OCI-LY1 (cell line): ENCODE measurements around the gene SOSTDC1.

ENCODE experiments used
- H2AFZ ChIP-seq: fragments of 200-600 bp; sonication (generic), shearing (Covaris generic); 2 replicates; pipeline ENCODE4 v1.6.0; 2014; ENCODE audit warnings: antibody characterized with exemption, mild to moderate bottlenecking, low read length
- H3F3A ChIP-seq: fragments of 200-600 bp; sonication (generic), shearing (Covaris generic); 2 replicates; pipeline ENCODE4 v1.6.0; 2014; ENCODE audit warnings: mild to moderate bottlenecking, antibody characterized with exemption, low read length, moderate library complexity; ENCODE audit not compliant: insufficient read depth
- H3K27ac ChIP-seq: fragments of 200-600 bp; sonication (generic); 2 replicates; pipeline ENCODE4 v1.5.1; 2014; ENCODE audit warnings: low read length, mixed run types, mild to moderate bottlenecking, low read depth; ENCODE audit not compliant: poor library complexity, severe bottlenecking
- H3K27me3 ChIP-seq: fragments of 200-600 bp; sonication (generic); 2 replicates; pipeline ENCODE4 v1.6.0; 2014; ENCODE audit warnings: antibody characterized with exemption, mild to moderate bottlenecking, low read length, moderate library complexity; ENCODE audit not compliant: insufficient read depth
- H3K36me3 ChIP-seq: fragments of 200-600 bp; sonication (generic); 2 replicates; pipeline ENCODE4 v1.6.1; 2014; ENCODE audit warnings: mild to moderate bottlenecking, antibody characterized with exemption, low read length, moderate library complexity, mixed read lengths; ENCODE audit not compliant: insufficient read depth
- H3K4me1 ChIP-seq: fragments of 200-600 bp; sonication (generic); 2 replicates; pipeline ENCODE4 v1.5.1; 2014; ENCODE audit warnings: mild to moderate bottlenecking, low read length, moderate library complexity; ENCODE audit not compliant: insufficient read depth, severe bottlenecking
- H3K4me2 ChIP-seq: fragments of 200-600 bp; sonication (generic), shearing (Covaris generic); 2 replicates; pipeline ENCODE4 v1.6.1; 2014; ENCODE audit warnings: low read length
- H3K4me3 ChIP-seq: fragments of 200-600 bp; sonication (generic); 2 replicates; pipeline ENCODE4 v1.5.1; 2014; ENCODE audit warnings: low read length, low read depth, mild to moderate bottlenecking, mixed read lengths; ENCODE audit not compliant: poor library complexity, severe bottlenecking
- H3K79me2 ChIP-seq: fragments of 200-600 bp; shearing (Covaris generic); 2 replicates; pipeline ENCODE4 v1.6.1; 2016; ENCODE audit warnings: mixed run types, low read length, mixed read lengths; ENCODE audit not compliant: insufficient read depth
- H3K9ac ChIP-seq: fragments of 200-600 bp; sonication (generic), shearing (Covaris generic); 2 replicates; pipeline ENCODE4 v1.6.1; 2014; ENCODE audit warnings: mild to moderate bottlenecking, low read length, mixed read lengths
- H3K9me2 ChIP-seq: fragments of 200-600 bp; sonication (generic), shearing (Covaris generic); 2 replicates; pipeline ENCODE4 v1.6.1; 2014; ENCODE audit warnings: low read depth, mild to moderate bottlenecking, low read length, mixed read lengths
- H3K9me3 ChIP-seq: fragments of 200-600 bp; shearing (Covaris generic); 2 replicates; pipeline ENCODE4 v1.6.1; 2014; ENCODE audit warnings: low read length, mixed read lengths
- H4K20me1 ChIP-seq: fragments of 200-600 bp; sonication (generic), shearing (Covaris generic); 2 replicates; pipeline ENCODE4 v1.6.0; 2016; ENCODE audit warnings: mild to moderate bottlenecking, low read length; ENCODE audit not compliant: insufficient read depth
- EZH2 ChIP-seq: fragments of 200-600 bp; sonication (generic), shearing (Covaris generic); IDR thresholded peaks from 2 replicates; pipeline ENCODE4 v1.8.0; 2017; ENCODE audit warnings: borderline replicate concordance, mixed run types, mild to moderate bottlenecking, antibody characterized with exemption, low read length, moderate library complexity, mixed read lengths
- TF ChIP-seq, protein P1 (sequence below): fragments of 200-600 bp; sonication (generic), shearing (Covaris generic); IDR thresholded peaks from 2 replicates; pipeline ENCODE4 v1.5.1; 2017; ENCODE audit warnings: mild to moderate bottlenecking, antibody characterized with exemption, low read length, moderate library complexity, mixed read lengths

The SOSTDC1 gene

GRCh38 chr7:16428182-16428581, 37.4 kb downstream of the SOSTDC1 start:
- Histone ChIP-seq H3K9ac (no peak overlapping the region), H3K4me3 (no peak overlapping the region), H3K9me2 (no peaks in the 10 kb centered on the region), H3K9me3 (no peaks in the 10 kb centered on the region), H3K36me3 (no peaks in the 10 kb centered on the region), H3K79me2 (no peaks in the 10 kb centered on the region), H3K27me3 (no peaks in the 10 kb centered on the region), H4K20me1 (no peaks in the 10 kb centered on the region), H3F3A (no peaks in the 10 kb centered on the region), H2AFZ (no peak overlapping the region), H3K27ac (no peak overlapping the region), H3K4me2 (no peak overlapping the region), H3K4me1 (no peaks in the 10 kb centered on the region)
- TF ChIP-seq EZH2, result no peak
- TF ChIP-seq, protein P1, sequence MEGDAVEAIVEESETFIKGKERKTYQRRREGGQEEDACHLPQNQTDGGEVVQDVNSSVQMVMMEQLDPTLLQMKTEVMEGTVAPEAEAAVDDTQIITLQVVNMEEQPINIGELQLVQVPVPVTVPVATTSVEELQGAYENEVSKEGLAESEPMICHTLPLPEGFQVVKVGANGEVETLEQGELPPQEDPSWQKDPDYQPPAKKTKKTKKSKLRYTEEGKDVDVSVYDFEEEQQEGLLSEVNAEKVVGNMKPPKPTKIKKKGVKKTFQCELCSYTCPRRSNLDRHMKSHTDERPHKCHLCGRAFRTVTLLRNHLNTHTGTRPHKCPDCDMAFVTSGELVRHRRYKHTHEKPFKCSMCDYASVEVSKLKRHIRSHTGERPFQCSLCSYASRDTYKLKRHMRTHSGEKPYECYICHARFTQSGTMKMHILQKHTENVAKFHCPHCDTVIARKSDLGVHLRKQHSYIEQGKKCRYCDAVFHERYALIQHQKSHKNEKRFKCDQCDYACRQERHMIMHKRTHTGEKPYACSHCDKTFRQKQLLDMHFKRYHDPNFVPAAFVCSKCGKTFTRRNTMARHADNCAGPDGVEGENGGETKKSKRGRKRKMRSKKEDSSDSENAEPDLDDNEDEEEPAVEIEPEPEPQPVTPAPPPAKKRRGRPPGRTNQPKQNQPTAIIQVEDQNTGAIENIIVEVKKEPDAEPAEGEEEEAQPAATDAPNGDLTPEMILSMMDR, result no peak

DNA sequence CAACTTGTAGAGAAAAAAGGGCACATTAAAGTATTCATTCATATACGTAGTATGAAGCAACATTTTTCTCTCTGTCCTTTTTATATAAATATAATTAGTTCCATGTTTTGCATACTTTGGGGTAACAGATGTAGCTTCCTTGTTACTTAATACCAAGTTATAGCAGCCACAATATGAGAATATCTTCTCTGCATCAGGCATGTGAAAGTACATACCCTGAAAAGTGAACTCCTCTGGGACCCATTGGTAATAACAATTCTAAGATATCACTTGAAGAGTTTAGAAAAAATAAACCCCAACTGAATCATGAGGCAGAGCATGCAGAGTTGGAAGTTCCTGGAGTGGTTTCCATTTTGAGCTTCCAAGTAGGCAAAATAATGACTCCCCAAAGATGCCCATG, 41.8 kb downstream of the SOSTDC1 start:
- H3K4me3 ChIP-seq, result no peak overlapping the region
- peaks cover 10% of the 10 kb centered on the region for H3K4me1 ChIP-seq
- H3K36me3 ChIP-seq, result no peaks in the 10 kb centered on the region
- no peaks in the 10 kb centered on the region for H3K79me2 ChIP-seq
- no peaks in the 10 kb centered on the region for H4K20me1 ChIP-seq
- no peak overlapping the region for H3K27ac ChIP-seq
- TF ChIP-seq, protein P1, result no peak
- no peak for TF ChIP-seq EZH2
- H3F3A ChIP-seq, result no peaks in the 10 kb centered on the region
- no peaks in the 10 kb centered on the region for H3K27me3 ChIP-seq
- H3K4me2 ChIP-seq, result no peak overlapping the region
- no peaks in the 10 kb centered on the region for H3K9me2 ChIP-seq
- H3K9ac ChIP-seq, result no peak overlapping the region
- no peak overlapping the region for H2AFZ ChIP-seq
- no peaks in the 10 kb centered on the region for H3K9me3 ChIP-seq

GRCh38 chr7:16422917-16423316, 42.6 kb downstream of the SOSTDC1 start:
- no peaks in the 10 kb centered on the region for H3F3A ChIP-seq
- H3K9me2 ChIP-seq, result no peaks in the 10 kb centered on the region
- no peak overlapping the region for H2AFZ ChIP-seq
- no peak overlapping the region for H3K9ac ChIP-seq
- no peak for TF ChIP-seq EZH2
- TF ChIP-seq, protein P1, result no peak; the same call in 1 of the 2 replicates
- no peaks in the 10 kb centered on the region for H3K36me3 ChIP-seq
- H3K4me1 ChIP-seq, result peaks cover 10% of the 10 kb centered on the region
- H3K4me2 ChIP-seq, result no peak overlapping the region
- H3K9me3 ChIP-seq, result no peaks in the 10 kb centered on the region
- H4K20me1 ChIP-seq, result no peaks in the 10 kb centered on the region
- no peak overlapping the region for H3K4me3 ChIP-seq
- no peaks in the 10 kb centered on the region for H3K27me3 ChIP-seq
- H3K27ac ChIP-seq, result no peak overlapping the region
- no peaks in the 10 kb centered on the region for H3K79me2 ChIP-seq
